GM21717 (cell line): Measurements from ENCODE around the gene NAB1.

Experiments used
- ATAC-seq: cut with Tn5 transposase; IDR thresholded peaks from one replicate; pipeline ENCODE4 v1.9.1; 2021; ENCODE audit warnings: mild to moderate bottlenecking, moderate library complexity; ENCODE audit not compliant: unreplicated experiment

Gene NAB1

GRCh38 chr2:190711069-190711468 lies 62.2 kb downstream of the NAB1 start:
- no peak for ATAC-seq

- no peak for ATAC-seq
Measured at GRCh38 chr2:190713471-190713870, 64.6 kb downstream of the NAB1 start.

- no peak for ATAC-seq
Measured at GRCh38 chr2:190714958-190715357, 66.1 kb downstream of the NAB1 start.

GRCh38 chr2:190716176-190716807 lies 67.4 kb downstream of the NAB1 start:
- ATAC-seq: no peak

GRCh38 chr2:190717306-190717705 lies 68.4 kb downstream of the NAB1 start:
- no peak for ATAC-seq

GRCh38 chr2:190717764-190718651 lies 69.1 kb downstream of the NAB1 start:
- no peak for ATAC-seq

- peak; percentile 64 for ATAC-seq
Measured at GRCh38 chr2:190718652-190719526, 70.0 kb downstream of the NAB1 start.

GRCh38 chr2:190720276-190720675 lies 71.4 kb downstream of the NAB1 start:
- no peak for ATAC-seq

- ATAC-seq: no peak
Measured at GRCh38 chr2:190720691-190721090, 71.8 kb downstream of the NAB1 start.

GRCh38 chr2:190722061-190722759 lies 73.3 kb downstream of the NAB1 start:
- peak; percentile 63 for ATAC-seq

GRCh38 chr2:190722835-190723234 lies 74.0 kb downstream of the NAB1 start:
- ATAC-seq: peak; percentile 1

GRCh38 chr2:190723397-190724090 lies 74.7 kb downstream of the NAB1 start:
- no peak for ATAC-seq

- ATAC-seq: no peak
Measured at GRCh38 chr2:190726255-190726654, 77.4 kb downstream of the NAB1 start.

- no peak for ATAC-seq
Measured at GRCh38 chr2:190736355-190736754, 87.5 kb downstream of the NAB1 start.

GRCh38 chr2:190740449-190740848 lies 91.6 kb downstream of the NAB1 start:
- no peak for ATAC-seq
